NT2/D1 (cell line): Measurements from ENCODE around the gene LRP11.

ENCODE experiments used
- SUZ12 ChIP-seq: IDR thresholded peaks from 2 replicates; pipeline ENCODE4 v1.6.1; 2011; ENCODE audit not compliant: insufficient read length, insufficient read depth; ENCODE audit errors: extremely low read depth
- YY1 ChIP-seq: IDR thresholded peaks from 2 replicates; pipeline ENCODE4 v1.6.1; 2011; ENCODE audit not compliant: insufficient read length, insufficient read depth
- ZNF274 ChIP-seq: IDR thresholded peaks from 2 replicates; pipeline ENCODE4 v1.6.1; 2011; ENCODE audit warnings: mild to moderate bottlenecking, low read depth, low read length

- TF ChIP-seq ZNF274 = no peak
- no peak for TF ChIP-seq SUZ12
- no peak for TF ChIP-seq YY1
These were observed 92.2 kb downstream of the LRP11 start for GRCh38 chr6:149771925-149772324.
